Hematopoietic multipotent progenitor cell treated with erythropoietin and hydrocortisone succinate and interleukin-3 and kit ligand, for 15 days (in vitro differentiated cells): Measurements from ENCODE around the gene SLC43A1.

Experiments used
- DNase-seq: peaks from one replicate; pipeline ENCODE4 v3.0.0-alpha.2; 2015; ENCODE audit warnings: low spot score

Gene SLC43A1

GRCh38 chr11:57527056-57527631, 11.6 kb upstream of the SLC43A1 start:
- peak; percentile 82 for DNase-seq

DNA sequence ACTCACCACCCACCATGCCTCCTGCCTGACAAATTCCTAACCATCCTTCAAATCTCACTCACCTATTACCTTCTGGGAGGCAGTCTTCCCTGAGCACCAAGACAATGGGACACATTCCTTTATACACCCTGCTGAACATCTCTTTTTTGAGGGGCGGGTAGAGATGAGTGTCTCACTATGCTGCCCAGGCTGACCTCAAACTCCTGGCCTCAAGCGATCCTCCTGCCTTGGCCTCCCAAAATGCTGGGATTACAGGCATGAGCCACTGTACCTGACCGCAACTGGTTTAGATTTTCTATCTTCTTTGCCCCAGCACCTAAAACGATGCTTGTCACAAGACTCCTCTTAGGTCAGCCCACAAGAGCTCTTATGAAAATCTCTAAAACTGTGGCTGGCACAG, 7.9 kb upstream of the SLC43A1 start:
- DNase-seq, result no peak

GRCh38 chr11:57521116-57521515, 5.6 kb upstream of the SLC43A1 start:
- DNase-seq, result no peak

DNA sequence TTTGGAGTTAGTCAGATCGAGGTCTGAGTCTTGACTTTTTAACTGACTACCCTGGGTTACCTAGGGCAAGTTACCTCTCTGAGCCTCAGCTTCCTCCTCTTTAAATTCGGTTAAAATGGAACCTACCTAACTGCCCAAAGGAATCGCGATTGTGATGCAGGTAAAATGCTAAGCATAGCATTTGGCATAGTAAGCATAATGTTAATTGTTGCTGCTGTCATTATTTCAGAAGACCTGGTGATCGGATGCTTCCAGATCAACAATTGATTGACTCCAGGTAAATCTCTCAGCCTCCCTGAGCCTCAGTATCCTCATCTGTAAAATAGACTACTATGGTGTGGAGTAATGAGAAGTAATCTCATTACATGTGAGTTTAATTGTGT, 550 bp upstream of the SLC43A1 start:
- no peak for DNase-seq

GRCh38 chr11:57514538-57515331, 767 bp downstream of the SLC43A1 start:
- peak; percentile 39 for DNase-seq

- peak; percentile 52 for DNase-seq
These were observed 1.5 kb downstream of the SLC43A1 start for GRCh38 chr11:57513911-57514537.

- peak; percentile 31 for DNase-seq
These were observed 2.1 kb downstream of the SLC43A1 start for GRCh38 chr11:57513452-57513795.

- peak; percentile 77 for DNase-seq
These were observed 2.7 kb downstream of the SLC43A1 start for GRCh38 chr11:57512646-57513451.

- DNase-seq, result no peak
These were observed 3.6 kb downstream of the SLC43A1 start for GRCh38 chr11:57511741-57512430.

- DNase-seq, result no peak
These were observed 6.9 kb downstream of the SLC43A1 start for GRCh38 chr11:57508341-57509170.

- no peak for DNase-seq
These were observed 9.0 kb downstream of the SLC43A1 start for GRCh38 chr11:57506522-57506921.

DNA sequence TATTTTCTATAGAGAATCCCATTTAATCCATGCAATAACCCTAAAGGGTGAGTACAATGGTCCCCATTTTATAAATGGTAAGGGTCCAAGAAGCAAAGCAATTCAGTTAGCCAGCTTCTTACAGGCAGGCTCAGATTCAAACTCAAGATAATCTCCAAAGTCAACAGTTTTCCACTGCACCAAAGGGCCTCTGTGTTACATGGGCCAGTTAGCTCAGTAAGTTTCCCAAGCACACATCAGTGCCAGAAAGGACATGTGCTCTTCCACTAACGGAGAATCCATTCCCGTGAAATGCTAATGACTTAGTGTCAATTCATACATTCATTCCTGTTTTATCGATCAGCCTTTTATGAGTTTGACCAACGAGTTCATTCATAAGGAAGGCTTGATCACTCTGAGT, 11.0 kb downstream of the SLC43A1 start:
- no peak for DNase-seq

DNA sequence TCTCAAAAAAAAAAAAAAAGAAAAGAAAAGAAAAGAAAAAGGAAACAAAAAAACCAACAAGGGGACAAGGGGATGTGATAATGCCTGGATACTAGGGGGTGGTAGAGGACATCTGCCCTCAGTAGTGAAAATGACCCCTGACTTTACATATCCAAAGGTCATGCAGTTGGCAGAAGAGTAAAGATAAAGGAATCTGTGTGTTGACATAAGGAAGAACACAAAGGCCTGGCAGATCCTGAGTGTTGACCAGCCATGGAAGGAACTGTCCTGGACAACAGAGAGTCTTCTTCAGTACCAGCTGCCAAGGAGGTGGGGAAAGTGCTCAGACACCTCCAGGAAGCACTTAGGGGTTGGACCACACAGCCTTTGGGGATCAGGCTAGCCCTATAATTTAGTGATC, 12.6 kb downstream of the SLC43A1 start:
- DNase-seq, result no peak

DNA sequence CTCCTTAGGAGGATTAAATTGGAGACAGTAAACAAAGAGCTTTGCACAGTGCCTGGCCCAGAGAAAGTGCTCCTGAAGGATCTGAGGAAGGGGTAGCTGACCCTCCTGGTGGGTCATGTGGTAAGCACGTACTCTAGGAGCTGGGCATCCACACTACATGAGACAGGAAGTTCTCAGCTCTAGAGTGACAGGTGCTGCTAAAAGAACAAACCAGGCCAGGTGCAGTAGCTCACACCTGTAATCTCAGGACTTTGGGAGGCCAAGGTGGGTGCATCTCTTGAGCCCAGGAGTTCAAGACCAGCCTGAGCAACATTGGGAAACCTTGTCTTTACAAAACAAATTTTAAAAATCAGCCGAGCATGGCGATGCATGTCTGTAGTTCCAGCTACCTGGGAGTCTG, 13.1 kb downstream of the SLC43A1 start:
- DNase-seq, result no peak

- no peak for DNase-seq
These were observed 13.5 kb downstream of the SLC43A1 start for GRCh38 chr11:57501953-57502352.

- no peak for DNase-seq
These were observed 14.6 kb downstream of the SLC43A1 start for GRCh38 chr11:57500926-57501325.

- no peak for DNase-seq
These were observed 15.0 kb downstream of the SLC43A1 start for GRCh38 chr11:57500515-57500914.

DNA sequence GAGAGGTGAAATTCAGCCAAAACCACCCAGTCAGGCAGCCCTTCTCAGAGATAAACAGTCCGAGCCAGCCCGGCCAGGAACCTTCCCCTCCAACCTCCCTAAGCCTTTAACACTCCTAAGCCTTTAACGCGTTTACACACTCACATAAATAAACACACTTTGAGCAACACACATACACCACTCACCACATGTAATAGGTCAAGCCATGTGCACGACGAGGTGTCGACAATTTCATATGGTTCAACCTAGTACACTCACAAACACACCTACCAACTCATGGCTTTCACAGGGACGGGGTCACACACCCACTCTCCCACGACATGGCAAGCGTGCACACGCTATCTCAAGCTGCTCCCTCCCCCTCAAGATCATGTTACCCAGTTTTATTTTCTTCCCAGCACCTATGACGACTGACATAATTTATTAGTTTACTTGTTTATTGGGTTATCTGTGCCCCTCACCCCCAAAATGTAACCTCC, 15.5 kb downstream of the SLC43A1 start:
- no peak for DNase-seq

- peak; percentile 92 for DNase-seq
These were observed 16.0 kb downstream of the SLC43A1 start for GRCh38 chr11:57499413-57499982.

- no peak for DNase-seq
These were observed 17.0 kb downstream of the SLC43A1 start for GRCh38 chr11:57498540-57498939.
